HEK293 (cell line): ENCODE measurements around the gene UGT1A3.

Source experiments
- CTCF ChIA-PET: fragments of 350-600 bp; formaldehyde crosslinking; extraction: SDS; loops from one replicate; lab custom pipeline; 2021; ENCODE audit warnings: antibody characterized with exemption; lab: Yijun Ruan, JAX
- POLR2A ChIA-PET: fragments of 300-600 bp; formaldehyde crosslinking; extraction: SDS; loops from one replicate; lab custom pipeline; 2020; ENCODE audit warnings: antibody characterized with exemption, inconsistent platforms; lab: Yijun Ruan, JAX
- H3K27ac ChIP-seq: fragments of 200-500 bp; sonication (Bioruptor generic); 2 replicates; pipeline ENCODE4 v1.5.1; 2014; ENCODE audit warnings: low read depth, low read length, control low read depth, inconsistent platforms; ENCODE audit errors: extremely low read depth
- H3K36me3 ChIP-seq, 2 experiments: fragments of 200-500 bp in 1 of 2; sonication (Bioruptor generic) in 1 of 2; 1 replicate in 1 of 2; 2 replicates in 1 of 2; pipeline ENCODE4 v1.5.1; 2014 to 2017; ENCODE audit warnings: inconsistent platforms in 2 of 2, low read length in 2 of 2; ENCODE audit not compliant: control insufficient read depth in 2 of 2, insufficient read depth in 1 of 2
- H3K4me1 ChIP-seq: fragments of 200-500 bp; sonication (Bioruptor generic); 2 replicates; pipeline ENCODE4 v1.5.1; 2014; ENCODE audit warnings: mild to moderate bottlenecking, low read length, inconsistent platforms; ENCODE audit not compliant: control insufficient read depth, insufficient read depth
- H3K4me3 ChIP-seq: 2 replicates; pipeline ENCODE4 v1.5.1; 2011; ENCODE audit warnings: low read depth, mild to moderate bottlenecking, control low read depth, low read length, moderate library complexity
- H3K9me3 ChIP-seq: fragments of 200-500 bp; sonication (Bioruptor generic); 2 replicates; pipeline ENCODE4 v1.5.1; 2014; ENCODE audit warnings: low read depth, low read length, inconsistent platforms; ENCODE audit not compliant: control insufficient read depth, insufficient read depth
- GLIS1 ChIP-seq: fragments of 450-650 bp; formaldehyde crosslinking; IDR thresholded peaks from 2 replicates; pipeline ENCODE4 v1.5.1; 2016; ENCODE audit warnings: missing biosample characterization, missing genetic modification characterization
- HOXC10 ChIP-seq: sonication (generic); formaldehyde crosslinking; IDR thresholded peaks from 2 replicates; pipeline ENCODE4 v1.8.1; 2023; ENCODE audit warnings: mild to moderate bottlenecking, missing genetic modification reagents
- MEIS1 ChIP-seq: sonication (generic); formaldehyde crosslinking; IDR thresholded peaks from 2 replicates; pipeline ENCODE4 v1.8.1; 2022; ENCODE audit warnings: missing genetic modification reagents, mild to moderate bottlenecking, borderline replicate concordance
- SP2 ChIP-seq: fragments of 450-650 bp; formaldehyde crosslinking; IDR thresholded peaks from 2 replicates; pipeline ENCODE4 v1.5.1; 2016; ENCODE audit warnings: missing biosample characterization, missing genetic modification characterization
- ZBTB48 ChIP-seq: fragments of 450-650 bp; formaldehyde crosslinking; IDR thresholded peaks from 2 replicates; pipeline ENCODE4 v1.5.1; 2016; ENCODE audit warnings: missing biosample characterization, missing genetic modification characterization
- ZFP3 ChIP-seq: fragments of 450-650 bp; formaldehyde crosslinking; IDR thresholded peaks from 2 replicates; pipeline ENCODE4 v1.5.1; 2016; ENCODE audit warnings: low read depth, missing biosample characterization, missing genetic modification characterization
- ZNF169 ChIP-seq: fragments of 450-650 bp; formaldehyde crosslinking; IDR thresholded peaks from 2 replicates; pipeline ENCODE4 v1.5.1; 2016; ENCODE audit warnings: missing biosample characterization, missing genetic modification characterization
- ZNF19 ChIP-seq: fragments of 450-650 bp; formaldehyde crosslinking; IDR thresholded peaks from 2 replicates; pipeline ENCODE4; 2016; ENCODE audit warnings: missing biosample characterization, missing genetic modification characterization, low read depth
- ZNF211 ChIP-seq: fragments of 450-650 bp; formaldehyde crosslinking; IDR thresholded peaks from 2 replicates; pipeline ENCODE4 v1.5.1; 2016; ENCODE audit warnings: low read depth, missing biosample characterization, missing genetic modification characterization
- ZNF221 ChIP-seq: fragments of 450-650 bp; formaldehyde crosslinking; IDR thresholded peaks from 2 replicates; pipeline ENCODE4 v1.5.1; 2017; ENCODE audit warnings: missing biosample characterization, missing genetic modification characterization, borderline replicate concordance
- ZNF24 ChIP-seq: fragments of 450-650 bp; formaldehyde crosslinking; IDR thresholded peaks from 2 replicates; pipeline ENCODE4 v1.5.1; 2016; ENCODE audit warnings: missing biosample characterization, missing genetic modification characterization
- ZNF335 ChIP-seq: fragments of 450-650 bp; formaldehyde crosslinking; conservative IDR thresholded peaks from 2 replicates; pipeline ENCODE4 v1.5.1; 2016; ENCODE audit warnings: missing biosample characterization, missing genetic modification characterization
- ZNF354C ChIP-seq: fragments of 450-650 bp; formaldehyde crosslinking; IDR thresholded peaks from 2 replicates; pipeline ENCODE4 v1.5.1; 2016; ENCODE audit warnings: missing biosample characterization, missing genetic modification characterization, low read depth, borderline replicate concordance
- ZNF366 ChIP-seq: fragments of 450-650 bp; formaldehyde crosslinking; conservative IDR thresholded peaks from 2 replicates; pipeline ENCODE4 v1.5.1; 2016; ENCODE audit warnings: missing biosample characterization, missing genetic modification characterization
- ZNF416 ChIP-seq: fragments of 450-650 bp; formaldehyde crosslinking; IDR thresholded peaks from 2 replicates; pipeline ENCODE4 v1.5.1; 2016; ENCODE audit warnings: missing biosample characterization, missing genetic modification characterization
- ZNF48 ChIP-seq: fragments of 450-650 bp; formaldehyde crosslinking; IDR thresholded peaks from 2 replicates; pipeline ENCODE4 v1.5.1; 2016; ENCODE audit warnings: missing biosample characterization, missing genetic modification characterization
- ZNF501 ChIP-seq: fragments of 450-650 bp; formaldehyde crosslinking; IDR thresholded peaks from 2 replicates; pipeline ENCODE4 v1.5.1; 2016; ENCODE audit warnings: missing biosample characterization, missing genetic modification characterization
- ZNF510 ChIP-seq: fragments of 450-650 bp; formaldehyde crosslinking; IDR thresholded peaks from 2 replicates; pipeline ENCODE4 v1.5.1; 2018; ENCODE audit warnings: mild to moderate bottlenecking, missing genetic modification characterization, missing biosample characterization; ENCODE audit not compliant: insufficient replicate concordance
- ZNF529 ChIP-seq: fragments of 450-650 bp; formaldehyde crosslinking; IDR thresholded peaks from 2 replicates; pipeline ENCODE4 v1.5.1; 2017; ENCODE audit warnings: missing genetic modification characterization, missing biosample characterization; ENCODE audit not compliant: insufficient replicate concordance
- ZNF544 ChIP-seq: fragments of 450-650 bp; formaldehyde crosslinking; IDR thresholded peaks from 2 replicates; pipeline ENCODE4 v1.5.0; 2017; ENCODE audit warnings: missing biosample characterization, missing genetic modification characterization
- ZNF548 ChIP-seq: fragments of 450-650 bp; formaldehyde crosslinking; IDR thresholded peaks from 2 replicates; pipeline ENCODE4 v1.5.1; 2016; ENCODE audit warnings: missing biosample characterization, missing genetic modification characterization
- ZNF549 ChIP-seq: fragments of 450-650 bp; IDR thresholded peaks from 2 replicates; pipeline ENCODE4 v1.5.1; 2018; ENCODE audit warnings: missing biosample characterization, missing genetic modification characterization, mild to moderate bottlenecking, inconsistent platforms, moderate library complexity
- ZNF555 ChIP-seq: fragments of 450-650 bp; formaldehyde crosslinking; conservative IDR thresholded peaks from 2 replicates; pipeline ENCODE4 v1.5.1; 2017; ENCODE audit warnings: missing biosample characterization, mild to moderate bottlenecking, missing genetic modification characterization, inconsistent platforms
- ZNF670 ChIP-seq: fragments of 450-650 bp; formaldehyde crosslinking; IDR thresholded peaks from 2 replicates; pipeline ENCODE4 v1.5.1; 2016; ENCODE audit warnings: missing biosample characterization, missing genetic modification characterization, low read depth
- ZNF768 ChIP-seq: fragments of 450-650 bp; formaldehyde crosslinking; IDR thresholded peaks from 2 replicates; pipeline ENCODE4 v1.5.1; 2018; ENCODE audit warnings: missing biosample characterization, mild to moderate bottlenecking, missing genetic modification characterization
- ZNF791 ChIP-seq: fragments of 450-650 bp; formaldehyde crosslinking; IDR thresholded peaks from 2 replicates; pipeline ENCODE4 v1.5.1; 2016; ENCODE audit warnings: missing biosample characterization, missing genetic modification characterization
- ZNF830 ChIP-seq: fragments of 450-650 bp; IDR thresholded peaks from 2 replicates; pipeline ENCODE4 v1.5.0; 2018; ENCODE audit warnings: missing biosample characterization, missing genetic modification characterization, low read depth, mild to moderate bottlenecking, moderate library complexity
- ZNF837 ChIP-seq: fragments of 450-650 bp; formaldehyde crosslinking; IDR thresholded peaks from 2 replicates; pipeline ENCODE4 v1.5.1; 2016; ENCODE audit warnings: missing biosample characterization, missing genetic modification characterization
- TF ChIP-seq, protein P1 (sequence below): fragments of 450-650 bp; formaldehyde crosslinking; IDR thresholded peaks from 2 replicates; pipeline ENCODE4 v1.5.1; 2017; ENCODE audit warnings: missing biosample characterization, missing genetic modification characterization
- TF ChIP-seq, protein P2 (sequence below): fragments of 450-650 bp; formaldehyde crosslinking; IDR thresholded peaks from 2 replicates; pipeline ENCODE4 v1.5.1; 2017; ENCODE audit warnings: missing biosample characterization, missing genetic modification characterization
- TF ChIP-seq, protein P3 (sequence below): fragments of 450-650 bp; formaldehyde crosslinking; IDR thresholded peaks from 2 replicates; pipeline ENCODE4 v1.5.1; 2016; ENCODE audit warnings: missing biosample characterization, missing genetic modification characterization
- TF ChIP-seq, protein P4 (sequence below): fragments of 450-650 bp; formaldehyde crosslinking; IDR thresholded peaks from 2 replicates; pipeline ENCODE4 v1.5.1; 2016; ENCODE audit warnings: missing biosample characterization, missing genetic modification characterization

Gene UGT1A3

DNA sequence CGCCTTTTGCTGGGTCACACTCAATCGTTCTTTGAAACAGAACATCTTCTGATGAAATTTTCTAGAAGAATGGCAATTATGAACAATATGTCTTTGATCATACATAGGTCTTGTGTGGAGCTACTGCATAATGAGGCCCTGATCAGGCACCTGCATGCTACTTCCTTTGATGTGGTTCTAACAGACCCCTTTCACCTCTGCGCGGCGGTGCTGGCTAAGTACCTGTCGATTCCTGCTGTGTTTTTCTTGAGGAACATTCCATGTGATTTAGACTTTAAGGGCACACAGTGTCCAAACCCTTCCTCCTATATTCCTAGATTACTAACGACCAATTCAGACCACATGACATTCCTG, 15.6 kb upstream of the UGT1A3 start:
- no peak overlapping the region for H3K27ac ChIP-seq
- H3K36me3 ChIP-seq, result no peaks in the 10 kb centered on the region
- no peak overlapping the region for H3K4me3 ChIP-seq
- H3K9me3 ChIP-seq, result no peaks in the 10 kb centered on the region
- TF ChIP-seq, protein P1, sequence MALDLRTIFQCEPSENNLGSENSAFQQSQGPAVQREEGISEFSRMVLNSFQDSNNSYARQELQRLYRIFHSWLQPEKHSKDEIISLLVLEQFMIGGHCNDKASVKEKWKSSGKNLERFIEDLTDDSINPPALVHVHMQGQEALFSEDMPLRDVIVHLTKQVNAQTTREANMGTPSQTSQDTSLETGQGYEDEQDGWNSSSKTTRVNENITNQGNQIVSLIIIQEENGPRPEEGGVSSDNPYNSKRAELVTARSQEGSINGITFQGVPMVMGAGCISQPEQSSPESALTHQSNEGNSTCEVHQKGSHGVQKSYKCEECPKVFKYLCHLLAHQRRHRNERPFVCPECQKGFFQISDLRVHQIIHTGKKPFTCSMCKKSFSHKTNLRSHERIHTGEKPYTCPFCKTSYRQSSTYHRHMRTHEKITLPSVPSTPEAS (tag by site-specific recombination), result no peak
- no peak for TF ChIP-seq ZNF211
- TF ChIP-seq ZNF48 (tag by site-specific recombination), result no peak
- no peak for TF ChIP-seq ZNF837 (tag by site-specific recombination)
- no peak for TF ChIP-seq ZNF549 (tag by site-specific recombination)
- TF ChIP-seq ZNF19, result no peak
- no peak for TF ChIP-seq ZNF510 (tag by site-specific recombination)
- no peak for TF ChIP-seq ZNF548 (tag by site-specific recombination)
- no peak for TF ChIP-seq ZNF555 (tag by site-specific recombination)
- TF ChIP-seq, protein P2, sequence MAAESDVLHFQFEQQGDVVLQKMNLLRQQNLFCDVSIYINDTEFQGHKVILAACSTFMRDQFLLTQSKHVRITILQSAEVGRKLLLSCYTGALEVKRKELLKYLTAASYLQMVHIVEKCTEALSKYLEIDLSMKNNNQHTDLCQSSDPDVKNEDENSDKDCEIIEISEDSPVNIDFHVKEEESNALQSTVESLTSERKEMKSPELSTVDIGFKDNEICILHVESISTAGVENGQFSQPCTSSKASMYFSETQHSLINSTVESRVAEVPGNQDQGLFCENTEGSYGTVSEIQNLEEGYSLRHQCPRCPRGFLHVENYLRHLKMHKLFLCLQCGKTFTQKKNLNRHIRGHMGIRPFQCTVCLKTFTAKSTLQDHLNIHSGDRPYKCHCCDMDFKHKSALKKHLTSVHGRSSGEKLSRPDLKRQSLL (tag by site-specific recombination), result no peak
- TF ChIP-seq HOXC10, result no peak
- TF ChIP-seq ZNF830 (tag by site-specific recombination), result no peak
- TF ChIP-seq ZNF791, result no peak
- TF ChIP-seq ZNF366 (tag by site-specific recombination), result no peak
- TF ChIP-seq MEIS1 (CRISPR knock-in tag), result no peak
- TF ChIP-seq ZNF169, result no peak
- no peak for TF ChIP-seq ZNF670
- no peak for TF ChIP-seq ZNF544 (tag by site-specific recombination)
- TF ChIP-seq SP2, result no peak
- no peaks in the 10 kb centered on the region for H3K4me1 ChIP-seq
- ChIA-PET POLR2A (no interaction called here), CTCF (interaction anchor here (1.7 to 2.8 kb wide), 2 partner anchors 264 to 270 kb away, joined by 4 to 11 read pairs; no protein-coding TSS in a partner anchor)

DNA sequence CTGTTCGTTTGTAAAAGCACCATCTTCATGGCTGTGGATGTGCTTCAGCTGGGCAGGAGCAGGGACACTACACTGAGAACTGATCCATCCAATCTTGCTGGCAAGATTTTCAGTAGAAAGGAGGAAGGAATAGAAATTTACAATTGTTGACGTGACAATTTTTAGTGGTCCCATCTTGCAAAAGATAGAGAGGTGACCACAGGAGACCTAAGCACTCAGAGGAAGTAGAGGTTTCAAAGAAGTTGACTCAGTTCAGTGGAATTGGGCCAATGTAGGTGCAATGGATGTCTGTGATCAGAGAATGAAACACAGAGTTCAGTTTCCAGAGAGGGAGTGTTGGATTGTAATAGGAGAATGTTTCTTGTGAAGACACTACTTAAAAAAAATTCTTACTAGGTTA, 14.7 kb upstream of the UGT1A3 start:
- Histone ChIP-seq H3K9me3 (no peaks in the 10 kb centered on the region), H3K4me1 (no peaks in the 10 kb centered on the region), H3K4me3 (no peak overlapping the region), H3K27ac (no peak overlapping the region), H3K36me3 (no peaks in the 10 kb centered on the region)
- ChIA-PET POLR2A (no interaction called here), CTCF (no interaction called here)
- TF ChIP-seq, protein P2 (tag by site-specific recombination), result no peak
- TF ChIP-seq, protein P3, sequence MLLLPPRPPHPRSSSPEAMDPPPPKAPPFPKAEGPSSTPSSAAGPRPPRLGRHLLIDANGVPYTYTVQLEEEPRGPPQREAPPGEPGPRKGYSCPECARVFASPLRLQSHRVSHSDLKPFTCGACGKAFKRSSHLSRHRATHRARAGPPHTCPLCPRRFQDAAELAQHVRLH (tag by site-specific recombination), result no peak
- TF ChIP-seq GLIS1 (tag by site-specific recombination), result no peak
- no peak for TF ChIP-seq ZNF529
- TF ChIP-seq, protein P4, sequence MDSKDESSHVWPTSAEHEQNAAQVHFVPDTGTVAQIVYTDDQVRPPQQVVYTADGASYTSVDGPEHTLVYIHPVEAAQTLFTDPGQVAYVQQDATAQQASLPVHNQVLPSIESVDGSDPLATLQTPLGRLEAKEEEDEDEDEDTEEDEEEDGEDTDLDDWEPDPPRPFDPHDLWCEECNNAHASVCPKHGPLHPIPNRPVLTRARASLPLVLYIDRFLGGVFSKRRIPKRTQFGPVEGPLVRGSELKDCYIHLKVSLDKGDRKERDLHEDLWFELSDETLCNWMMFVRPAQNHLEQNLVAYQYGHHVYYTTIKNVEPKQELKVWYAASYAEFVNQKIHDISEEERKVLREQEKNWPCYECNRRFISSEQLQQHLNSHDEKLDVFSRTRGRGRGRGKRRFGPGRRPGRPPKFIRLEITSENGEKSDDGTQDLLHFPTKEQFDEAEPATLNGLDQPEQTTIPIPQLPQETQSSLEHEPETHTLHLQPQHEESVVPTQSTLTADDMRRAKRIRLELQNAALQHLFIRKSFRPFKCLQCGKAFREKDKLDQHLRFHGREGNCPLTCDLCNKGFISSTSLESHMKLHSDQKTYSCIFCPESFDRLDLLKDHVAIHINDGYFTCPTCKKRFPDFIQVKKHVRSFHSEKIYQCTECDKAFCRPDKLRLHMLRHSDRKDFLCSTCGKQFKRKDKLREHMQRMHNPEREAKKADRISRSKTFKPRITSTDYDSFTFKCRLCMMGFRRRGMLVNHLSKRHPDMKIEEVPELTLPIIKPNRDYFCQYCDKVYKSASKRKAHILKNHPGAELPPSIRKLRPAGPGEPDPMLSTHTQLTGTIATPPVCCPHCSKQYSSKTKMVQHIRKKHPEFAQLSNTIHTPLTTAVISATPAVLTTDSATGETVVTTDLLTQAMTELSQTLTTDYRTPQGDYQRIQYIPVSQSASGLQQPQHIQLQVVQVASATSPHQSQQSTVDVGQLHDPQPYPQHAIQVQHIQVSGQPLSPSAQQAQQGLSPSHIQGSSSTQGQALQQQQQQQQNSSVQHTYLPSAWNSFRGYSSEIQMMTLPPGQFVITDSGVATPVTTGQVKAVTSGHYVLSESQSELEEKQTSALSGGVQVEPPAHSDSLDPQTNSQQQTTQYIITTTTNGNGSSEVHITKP (tag by site-specific recombination), result no peak
- no peak for TF ChIP-seq ZFP3 (tag by site-specific recombination)
- TF ChIP-seq ZBTB48 (tag by site-specific recombination), result no peak
- no peak for TF ChIP-seq ZNF791
- TF ChIP-seq ZNF221 (tag by site-specific recombination), result no peak
- TF ChIP-seq ZNF416 (tag by site-specific recombination), result no peak
- TF ChIP-seq ZNF335 (tag by site-specific recombination), result no peak
- TF ChIP-seq ZNF501 (tag by site-specific recombination), result no peak
- TF ChIP-seq ZNF354C, result no peak
- TF ChIP-seq ZNF768 (tag by site-specific recombination), result no peak
- TF ChIP-seq ZNF24, result no peak
